HepG2 (cell line): ENCODE measurements around the gene SAYSD1. TPM values are rescaled to one million over a fixed set of nuclear protein-coding genes. Genes with fewer than 3 reads are reported as not detected.

Experiments used
- GATAD2A ChIP-seq: IDR thresholded peaks from 2 replicates; pipeline ENCODE4 v1.6.1; 2016
- HDAC2 ChIP-seq: sonication (generic); formaldehyde crosslinking; IDR thresholded peaks from 2 replicates; pipeline ENCODE4 v1.4.0; 2020; ENCODE audit warnings: missing genetic modification reagents
- KLF11 ChIP-seq: IDR thresholded peaks from 2 replicates; pipeline ENCODE4 v1.6.1; 2016; ENCODE audit warnings: missing compliant biosample characterization
- KLF15 ChIP-seq: sonication (generic); formaldehyde crosslinking; IDR thresholded peaks from 2 replicates; pipeline ENCODE4 v1.8.1; 2023; ENCODE audit warnings: borderline replicate concordance, mild to moderate bottlenecking, inconsistent platforms, missing genetic modification reagents, mixed read lengths
- KMT2B ChIP-seq: IDR thresholded peaks from 2 replicates; pipeline ENCODE4 v1.6.1; 2016; ENCODE audit warnings: missing genetic modification reagents, missing compliant biosample characterization
- MEIS1 ChIP-seq: sonication (generic); formaldehyde crosslinking; IDR thresholded peaks from 2 replicates; pipeline ENCODE4 v1.9.0; 2021; ENCODE audit warnings: mild to moderate bottlenecking, missing genetic modification reagents, moderate library complexity, borderline replicate concordance
- NR1H2 ChIP-seq: sonication (generic); formaldehyde crosslinking; IDR thresholded peaks from 2 replicates; pipeline ENCODE4 v1.8.1; 2022; ENCODE audit warnings: low read depth, missing genetic modification reagents, borderline replicate concordance
- ONECUT2 ChIP-seq: sonication (generic); formaldehyde crosslinking; IDR thresholded peaks from 2 replicates; pipeline ENCODE4 v1.4.0; 2020; ENCODE audit warnings: missing genetic modification reagents
- RCOR2 ChIP-seq: IDR thresholded peaks from 2 replicates; pipeline ENCODE4 v1.6.1; 2016; ENCODE audit warnings: missing biosample characterization, missing genetic modification reagents
- TCF7L2 ChIP-seq: IDR thresholded peaks from 2 replicates; pipeline ENCODE4 v1.6.1; 2011; ENCODE audit warnings: mild to moderate bottlenecking, low read depth, low read length, moderate library complexity
- ZNF33A ChIP-seq: sonication (generic); formaldehyde crosslinking; IDR thresholded peaks from 2 replicates; pipeline ENCODE4 v1.5.1; 2020; ENCODE audit warnings: missing genetic modification reagents, mild to moderate bottlenecking, moderate library complexity, borderline replicate concordance
- polyA plus RNA-seq, 8 experiments: library from polyadenylated mRNA; depleted of rRNA in 3 of 8; stranded (reverse) in 7 of 8; unstranded in 1 of 8; fragments of >200 nt; fragmentation: Illumina TruSeq in 4 of 8; extraction: Trizol in 4 of 8; gene quantifications; 2 replicates each; pipeline versions ENCODE4 v1.2.1 to v1.2.3, GENCODE V29; 2011 to 2016; ENCODE audit warnings: low read depth in 4 of 8, missing spikeins in 1 of 8, mixed read lengths in 1 of 8; ENCODE audit not compliant: insufficient read depth in 1 of 8
- total RNA-seq, 5 experiments: library from RNA; depleted of rRNA; stranded (reverse); fragments of >200 nt; fragmentation: Illumina TruSeq; extraction: Trizol; gene quantifications; 2 replicates each; pipeline ENCODE4 v1.2.3, GENCODE V29; 2016; ENCODE audit warnings: low read depth in 1 of 5
- TF ChIP-seq, protein P1 (sequence below), 2 experiments: sonication (generic) in 1 of 2; formaldehyde crosslinking in 1 of 2; IDR thresholded peaks; 2 replicates each; pipeline versions ENCODE4 v1.4.0 to v1.6.1; 2016 to 2020; ENCODE audit warnings: borderline replicate concordance in 1 of 2, low read depth in 1 of 2, mild to moderate bottlenecking in 1 of 2, missing genetic modification reagents in 1 of 2
- TF ChIP-seq, protein P2 (sequence below): sonication (generic); formaldehyde crosslinking; IDR thresholded peaks from 2 replicates; pipeline ENCODE4 v1.9.0; 2021; ENCODE audit warnings: mild to moderate bottlenecking, missing genetic modification reagents
- TF ChIP-seq, protein P3 (sequence below): sonication (generic); formaldehyde crosslinking; IDR thresholded peaks from 2 replicates; pipeline ENCODE4 v1.4.0; 2020; ENCODE audit warnings: mild to moderate bottlenecking, missing genetic modification reagents
- TF ChIP-seq, protein P4 (sequence below): sonication (generic); formaldehyde crosslinking; IDR thresholded peaks from 2 replicates; pipeline ENCODE4 v1.4.0; 2020; ENCODE audit warnings: mild to moderate bottlenecking, missing genetic modification reagents

Gene SAYSD1
- total and polyA plus RNA-seq, 2 of the 13 experiments (the other 11 are each of a cell fraction or from before 2014, with no cell fraction given), result 10.1 to 16.0 TPM

DNA sequence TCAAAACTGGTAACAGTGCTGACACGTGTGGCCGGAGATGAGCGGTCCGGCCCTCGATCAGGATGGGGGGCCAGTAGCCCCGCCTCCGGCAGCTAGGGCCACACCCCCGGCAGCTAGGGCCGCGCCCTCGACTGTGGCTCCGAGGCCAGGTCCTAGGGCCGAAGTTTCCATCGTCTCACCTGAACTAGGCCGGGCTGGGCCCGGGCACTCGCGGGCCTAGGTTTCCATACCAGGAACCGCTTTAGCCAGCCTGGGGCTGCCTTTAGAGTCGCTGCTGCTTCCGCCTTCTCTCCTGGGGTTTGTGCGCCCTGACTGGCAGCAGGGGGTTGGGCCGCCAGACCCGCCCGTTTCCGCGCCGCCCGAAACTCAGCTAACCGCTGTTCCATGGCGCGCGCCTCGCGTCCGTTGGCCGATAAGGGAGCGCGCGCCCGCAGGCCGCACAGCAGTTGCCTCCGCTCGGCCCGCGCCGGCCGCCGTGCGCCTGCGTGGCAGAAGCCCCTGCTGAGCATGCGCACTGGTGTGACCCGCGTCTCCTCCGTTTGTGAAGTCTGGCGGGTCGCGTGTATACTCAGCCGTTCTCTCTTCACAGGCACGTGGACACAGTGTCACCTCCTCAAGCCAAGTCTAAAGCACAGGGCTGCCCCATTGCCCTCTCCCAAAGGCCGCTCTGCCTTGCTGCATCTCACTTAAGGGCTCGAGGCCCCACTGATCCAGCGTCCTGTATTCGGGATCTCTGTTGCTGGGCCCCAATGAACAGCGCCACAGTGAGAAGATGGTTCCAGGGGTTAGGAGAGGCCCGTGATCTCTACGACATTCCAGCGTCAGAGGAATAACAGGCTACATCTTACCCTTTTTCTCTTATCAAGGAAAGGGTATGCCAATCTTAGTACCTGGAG is at the start of gene SAYSD1 (continued):
- TF ChIP-seq, protein P1, sequence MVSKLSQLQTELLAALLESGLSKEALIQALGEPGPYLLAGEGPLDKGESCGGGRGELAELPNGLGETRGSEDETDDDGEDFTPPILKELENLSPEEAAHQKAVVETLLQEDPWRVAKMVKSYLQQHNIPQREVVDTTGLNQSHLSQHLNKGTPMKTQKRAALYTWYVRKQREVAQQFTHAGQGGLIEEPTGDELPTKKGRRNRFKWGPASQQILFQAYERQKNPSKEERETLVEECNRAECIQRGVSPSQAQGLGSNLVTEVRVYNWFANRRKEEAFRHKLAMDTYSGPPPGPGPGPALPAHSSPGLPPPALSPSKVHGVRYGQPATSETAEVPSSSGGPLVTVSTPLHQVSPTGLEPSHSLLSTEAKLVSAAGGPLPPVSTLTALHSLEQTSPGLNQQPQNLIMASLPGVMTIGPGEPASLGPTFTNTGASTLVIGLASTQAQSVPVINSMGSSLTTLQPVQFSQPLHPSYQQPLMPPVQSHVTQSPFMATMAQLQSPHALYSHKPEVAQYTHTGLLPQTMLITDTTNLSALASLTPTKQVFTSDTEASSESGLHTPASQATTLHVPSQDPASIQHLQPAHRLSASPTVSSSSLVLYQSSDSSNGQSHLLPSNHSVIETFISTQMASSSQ (IDR thresholded peaks at IDR 0.05; ENCODE audit: low read depth), result no peak
- TF ChIP-seq, protein P1 (CRISPR knock-in tag; IDR thresholded peaks at IDR 0.05; ENCODE audit: borderline replicate concordance), result peak; percentile 81
- TF ChIP-seq, protein P2, sequence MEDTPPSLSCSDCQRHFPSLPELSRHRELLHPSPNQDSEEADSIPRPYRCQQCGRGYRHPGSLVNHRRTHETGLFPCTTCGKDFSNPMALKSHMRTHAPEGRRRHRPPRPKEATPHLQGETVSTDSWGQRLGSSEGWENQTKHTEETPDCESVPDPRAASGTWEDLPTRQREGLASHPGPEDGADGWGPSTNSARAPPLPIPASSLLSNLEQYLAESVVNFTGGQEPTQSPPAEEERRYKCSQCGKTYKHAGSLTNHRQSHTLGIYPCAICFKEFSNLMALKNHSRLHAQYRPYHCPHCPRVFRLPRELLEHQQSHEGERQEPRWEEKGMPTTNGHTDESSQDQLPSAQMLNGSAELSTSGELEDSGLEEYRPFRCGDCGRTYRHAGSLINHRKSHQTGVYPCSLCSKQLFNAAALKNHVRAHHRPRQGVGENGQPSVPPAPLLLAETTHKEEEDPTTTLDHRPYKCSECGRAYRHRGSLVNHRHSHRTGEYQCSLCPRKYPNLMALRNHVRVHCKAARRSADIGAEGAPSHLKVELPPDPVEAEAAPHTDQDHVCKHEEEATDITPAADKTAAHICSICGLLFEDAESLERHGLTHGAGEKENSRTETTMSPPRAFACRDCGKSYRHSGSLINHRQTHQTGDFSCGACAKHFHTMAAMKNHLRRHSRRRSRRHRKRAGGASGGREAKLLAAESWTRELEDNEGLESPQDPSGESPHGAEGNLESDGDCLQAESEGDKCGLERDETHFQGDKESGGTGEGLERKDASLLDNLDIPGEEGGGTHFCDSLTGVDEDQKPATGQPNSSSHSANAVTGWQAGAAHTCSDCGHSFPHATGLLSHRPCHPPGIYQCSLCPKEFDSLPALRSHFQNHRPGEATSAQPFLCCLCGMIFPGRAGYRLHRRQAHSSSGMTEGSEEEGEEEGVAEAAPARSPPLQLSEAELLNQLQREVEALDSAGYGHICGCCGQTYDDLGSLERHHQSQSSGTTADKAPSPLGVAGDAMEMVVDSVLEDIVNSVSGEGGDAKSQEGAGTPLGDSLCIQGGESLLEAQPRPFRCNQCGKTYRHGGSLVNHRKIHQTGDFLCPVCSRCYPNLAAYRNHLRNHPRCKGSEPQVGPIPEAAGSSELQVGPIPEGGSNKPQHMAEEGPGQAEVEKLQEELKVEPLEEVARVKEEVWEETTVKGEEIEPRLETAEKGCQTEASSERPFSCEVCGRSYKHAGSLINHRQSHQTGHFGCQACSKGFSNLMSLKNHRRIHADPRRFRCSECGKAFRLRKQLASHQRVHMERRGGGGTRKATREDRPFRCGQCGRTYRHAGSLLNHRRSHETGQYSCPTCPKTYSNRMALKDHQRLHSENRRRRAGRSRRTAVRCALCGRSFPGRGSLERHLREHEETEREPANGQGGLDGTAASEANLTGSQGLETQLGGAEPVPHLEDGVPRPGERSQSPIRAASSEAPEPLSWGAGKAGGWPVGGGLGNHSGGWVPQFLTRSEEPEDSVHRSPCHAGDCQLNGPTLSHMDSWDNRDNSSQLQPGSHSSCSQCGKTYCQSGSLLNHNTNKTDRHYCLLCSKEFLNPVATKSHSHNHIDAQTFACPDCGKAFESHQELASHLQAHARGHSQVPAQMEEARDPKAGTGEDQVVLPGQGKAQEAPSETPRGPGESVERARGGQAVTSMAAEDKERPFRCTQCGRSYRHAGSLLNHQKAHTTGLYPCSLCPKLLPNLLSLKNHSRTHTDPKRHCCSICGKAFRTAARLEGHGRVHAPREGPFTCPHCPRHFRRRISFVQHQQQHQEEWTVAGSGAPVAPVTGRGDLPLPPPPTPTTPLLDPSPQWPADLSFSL, result no peak
- peak; percentile 5; the same call in 1 of the 2 replicates for TF ChIP-seq GATAD2A (CRISPR knock-in tag)
- TF ChIP-seq KLF15 (CRISPR knock-in tag), result peak; percentile 97
- peak; percentile 74 for TF ChIP-seq ONECUT2 (CRISPR knock-in tag)
- peak; percentile 64; the same call in 1 of the 2 replicates for TF ChIP-seq KLF11 (CRISPR knock-in tag)
- peak; percentile 82 for TF ChIP-seq KMT2B (CRISPR knock-in tag)
- TF ChIP-seq MEIS1 (CRISPR knock-in tag), result peak; percentile 86
- no peak for TF ChIP-seq TCF7L2
- TF ChIP-seq, protein P3, sequence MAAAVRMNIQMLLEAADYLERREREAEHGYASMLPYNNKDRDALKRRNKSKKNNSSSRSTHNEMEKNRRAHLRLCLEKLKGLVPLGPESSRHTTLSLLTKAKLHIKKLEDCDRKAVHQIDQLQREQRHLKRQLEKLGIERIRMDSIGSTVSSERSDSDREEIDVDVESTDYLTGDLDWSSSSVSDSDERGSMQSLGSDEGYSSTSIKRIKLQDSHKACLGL, result peak; percentile 97
- peak; percentile 38 for TF ChIP-seq HDAC2
- peak; percentile 95; the same call in 1 of the 2 replicates for TF ChIP-seq NR1H2
- TF ChIP-seq ZNF33A (CRISPR knock-in tag), result no peak
- TF ChIP-seq RCOR2, result peak; percentile 30; the same call in 1 of the 2 replicates
- TF ChIP-seq, protein P4, sequence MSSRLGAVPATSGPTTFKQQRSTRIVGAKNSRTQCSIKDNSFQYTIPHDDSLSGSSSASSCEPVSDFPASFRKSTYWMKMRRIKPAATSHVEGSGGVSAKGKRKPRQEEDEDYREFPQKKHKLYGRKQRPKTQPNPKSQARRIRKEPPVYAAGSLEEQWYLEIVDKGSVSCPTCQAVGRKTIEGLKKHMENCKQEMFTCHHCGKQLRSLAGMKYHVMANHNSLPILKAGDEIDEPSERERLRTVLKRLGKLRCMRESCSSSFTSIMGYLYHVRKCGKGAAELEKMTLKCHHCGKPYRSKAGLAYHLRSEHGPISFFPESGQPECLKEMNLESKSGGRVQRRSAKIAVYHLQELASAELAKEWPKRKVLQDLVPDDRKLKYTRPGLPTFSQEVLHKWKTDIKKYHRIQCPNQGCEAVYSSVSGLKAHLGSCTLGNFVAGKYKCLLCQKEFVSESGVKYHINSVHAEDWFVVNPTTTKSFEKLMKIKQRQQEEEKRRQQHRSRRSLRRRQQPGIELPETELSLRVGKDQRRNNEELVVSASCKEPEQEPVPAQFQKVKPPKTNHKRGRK, result no peak; the same call in 1 of the 2 replicates
